Activated T-cell treated with anti-CD3 and anti-CD28 coated beads for 24 hours (primary cell): ENCODE results near the gene ZNF652.
"Not testable (repeated sequence)": the region's sequence is repeated elsewhere in the genome, so short reads cannot be mapped to it uniquely, and the experiment has no call there.

Source experiments
- DNase-seq: peaks from one replicate; pipeline ENCODE4 v3.0.0-alpha.2; 2020; ENCODE audit warnings: low read depth

ZNF652 gene

GRCh38 chr17:49386373-49386772 is 24.3 kb upstream of the ZNF652 start:
- no peak for DNase-seq

DNA sequence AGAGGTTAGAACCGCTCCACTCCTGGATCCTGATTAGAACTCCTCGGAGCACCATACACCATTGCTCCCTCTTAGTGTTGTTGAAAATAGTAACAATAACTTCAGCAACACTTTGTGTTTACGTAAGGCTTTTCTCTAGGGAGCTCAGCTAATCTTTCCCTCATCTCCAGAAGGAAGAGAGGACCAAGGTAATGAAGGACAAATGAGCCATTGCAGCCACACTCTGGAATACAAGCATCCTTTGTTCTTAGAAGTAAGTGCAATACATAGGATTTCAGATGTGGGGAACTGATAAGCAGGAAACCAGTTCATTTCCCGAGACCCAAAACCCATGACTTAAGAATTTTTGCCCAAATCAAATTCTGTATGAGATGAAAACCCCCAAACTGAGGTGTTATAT is 22.9 kb upstream of the ZNF652 start:
- no peak for DNase-seq

DNA sequence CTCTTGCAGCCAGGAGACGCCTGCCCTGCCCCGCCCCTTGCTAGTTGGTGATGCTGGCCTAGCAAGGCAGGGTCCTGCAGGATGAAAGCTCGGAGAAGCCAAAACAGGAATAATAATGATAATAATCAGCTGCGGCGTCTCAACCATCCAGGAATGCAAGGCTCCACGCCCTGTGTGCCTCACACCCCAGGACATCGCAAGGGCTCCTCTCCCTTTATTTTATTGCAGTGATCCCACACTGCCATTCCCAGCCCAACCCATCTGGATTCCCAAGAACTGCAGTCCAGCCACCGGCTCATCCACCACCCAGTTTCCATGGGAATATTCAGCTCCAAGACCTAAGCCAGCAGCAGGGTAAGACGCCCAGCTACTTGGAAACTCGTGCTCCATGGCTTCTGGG is 21.0 kb upstream of the ZNF652 start:
- no peak for DNase-seq

DNA sequence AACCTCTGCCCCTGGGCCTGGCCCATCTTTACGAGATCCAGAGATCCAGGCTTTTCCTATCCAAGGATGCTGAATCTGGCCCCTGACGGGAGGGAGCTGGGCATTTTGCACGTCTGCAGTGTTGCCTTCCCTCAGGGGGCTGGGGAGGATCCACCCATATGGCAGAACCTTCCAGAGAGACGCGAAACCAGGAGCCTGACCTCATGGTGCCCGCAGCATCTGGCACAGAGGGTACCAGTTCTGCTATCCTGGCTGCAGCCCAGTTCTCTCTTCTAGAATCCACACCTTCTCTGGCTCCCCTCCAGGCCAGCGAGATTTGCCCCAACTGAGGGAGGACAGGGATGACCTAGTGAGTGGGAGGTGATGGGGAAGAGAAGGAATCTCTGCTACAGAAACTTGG is 20.5 kb upstream of the ZNF652 start:
- DNase-seq: no peak

DNA sequence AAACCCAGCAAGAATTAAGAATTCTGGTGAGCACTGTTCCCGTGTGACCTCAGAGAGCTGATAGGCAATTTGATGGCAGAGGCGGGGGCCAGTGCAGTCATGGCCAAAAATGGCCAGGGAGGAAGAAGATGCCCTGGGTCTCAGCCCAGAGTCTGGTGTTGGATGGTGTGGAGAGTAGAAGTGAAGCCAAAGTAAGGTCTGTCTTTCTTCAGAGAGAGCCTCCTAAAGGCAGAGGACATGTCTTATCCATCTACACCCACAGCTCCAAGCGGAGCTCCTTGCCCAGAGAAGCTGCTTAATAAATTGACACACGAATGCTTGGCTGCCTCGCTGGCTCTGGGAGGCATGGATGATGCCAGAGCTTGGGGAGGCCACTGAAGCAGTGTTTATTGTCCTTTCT is 19.7 kb upstream of the ZNF652 start:
- no peak for DNase-seq

GRCh38 chr17:49381033-49381432 is 19.0 kb upstream of the ZNF652 start:
- no peak for DNase-seq

GRCh38 chr17:49379926-49380325 is 17.9 kb upstream of the ZNF652 start:
- no peak for DNase-seq

DNA sequence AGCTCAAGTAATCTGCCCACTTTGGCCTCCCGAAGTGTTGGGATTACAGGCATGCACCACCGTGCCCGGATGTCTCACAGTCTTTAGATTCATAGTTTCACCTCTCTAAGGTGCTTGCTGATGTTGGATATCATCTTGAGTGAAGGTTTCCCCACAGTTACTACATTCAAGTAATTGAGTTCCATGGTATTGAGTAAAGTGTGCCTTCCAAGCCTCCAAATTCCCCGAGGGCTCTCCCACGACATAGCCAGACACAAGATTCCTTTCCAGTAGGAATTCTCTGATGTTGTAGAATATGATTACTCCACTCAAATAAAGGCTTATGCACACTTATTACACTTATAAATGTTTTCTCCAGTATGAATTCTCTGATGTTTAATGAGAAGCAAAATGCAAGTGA is 16.3 kb upstream of the ZNF652 start:
- no peak for DNase-seq

DNA sequence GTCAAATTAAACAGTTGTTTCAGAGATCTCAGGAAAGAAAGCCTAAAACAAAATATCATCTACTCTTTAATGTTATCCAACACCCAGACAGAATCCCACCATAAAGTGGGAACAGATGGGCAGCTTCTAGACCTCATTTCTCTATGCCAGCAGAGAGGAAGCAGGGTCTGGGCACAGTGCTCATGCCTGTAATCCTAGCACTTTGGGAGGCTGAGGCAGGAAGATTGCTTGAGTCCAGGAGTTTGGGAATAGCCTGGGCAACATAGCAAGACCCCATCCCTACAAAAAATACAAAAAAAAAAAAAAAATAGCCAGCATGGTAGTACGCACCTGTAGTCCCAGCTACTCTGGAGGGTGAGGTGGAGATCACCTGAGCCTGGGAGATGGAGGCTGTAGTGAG is 13.5 kb upstream of the ZNF652 start:
- DNase-seq: no peak

GRCh38 chr17:49373115-49373514 is 11.1 kb upstream of the ZNF652 start:
- DNase-seq: no peak

DNA sequence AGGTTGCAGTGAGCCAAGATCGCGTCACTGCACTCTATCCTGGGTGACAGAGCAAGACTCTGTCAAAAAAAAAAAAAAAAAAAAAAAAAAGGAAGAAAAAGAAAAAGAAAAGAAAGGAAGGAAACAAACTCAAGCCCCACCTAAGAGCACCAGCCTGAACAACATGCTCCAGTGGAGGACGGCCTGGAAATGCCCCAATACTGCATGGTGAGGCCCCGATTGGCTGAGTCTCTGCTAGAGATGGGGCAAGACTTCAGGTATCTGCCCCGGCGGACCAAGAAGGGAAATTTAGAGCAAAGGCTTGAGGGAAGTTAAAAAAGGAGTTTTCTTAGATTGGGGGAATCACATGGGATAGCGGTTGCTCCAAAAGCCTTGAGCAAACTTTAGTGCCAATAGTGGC is 10.4 kb upstream of the ZNF652 start:
- DNase-seq: no peak

DNA sequence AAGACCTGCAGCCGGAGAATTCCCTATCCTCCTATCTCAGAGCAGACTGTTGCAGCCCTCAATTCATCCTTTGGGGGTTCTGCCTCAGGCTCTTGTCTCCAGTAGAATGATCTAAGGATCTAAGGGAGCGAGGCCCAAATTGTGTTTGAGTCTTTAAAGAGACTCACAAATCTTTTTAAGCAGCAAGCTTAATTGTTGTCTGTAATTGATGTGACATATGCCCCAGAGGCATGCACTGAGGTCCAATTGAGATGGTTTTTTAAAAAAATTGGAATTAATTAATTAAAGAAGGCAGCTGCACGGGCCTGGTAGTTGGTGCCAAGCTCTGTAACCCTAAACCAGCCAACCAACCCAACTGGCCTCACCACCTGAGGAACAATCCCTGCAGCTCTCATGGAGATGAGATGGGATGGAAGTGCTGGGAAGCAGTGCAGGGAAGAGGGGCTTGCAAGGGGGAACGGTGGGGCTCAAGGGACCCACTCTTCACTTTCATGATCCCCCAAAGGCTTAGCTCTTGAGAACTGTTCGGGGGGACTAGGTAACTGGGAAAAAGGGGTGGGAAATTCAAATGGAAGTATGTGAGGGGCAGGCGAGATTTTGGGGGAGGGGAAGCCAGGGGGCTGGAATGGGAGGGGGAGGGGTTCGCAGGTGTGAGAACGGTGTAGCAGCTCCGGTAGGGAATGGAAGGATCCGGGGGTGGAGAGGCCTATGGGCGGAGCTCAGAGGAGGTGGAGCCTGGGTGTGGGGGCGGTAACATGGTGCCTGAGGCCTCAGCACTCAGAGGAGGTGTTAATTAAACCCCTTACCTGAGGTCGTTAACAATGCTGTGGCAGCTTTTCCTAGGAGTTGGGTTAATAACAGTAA is 9.2 kb upstream of the ZNF652 start:
- DNase-seq: no peak

DNA sequence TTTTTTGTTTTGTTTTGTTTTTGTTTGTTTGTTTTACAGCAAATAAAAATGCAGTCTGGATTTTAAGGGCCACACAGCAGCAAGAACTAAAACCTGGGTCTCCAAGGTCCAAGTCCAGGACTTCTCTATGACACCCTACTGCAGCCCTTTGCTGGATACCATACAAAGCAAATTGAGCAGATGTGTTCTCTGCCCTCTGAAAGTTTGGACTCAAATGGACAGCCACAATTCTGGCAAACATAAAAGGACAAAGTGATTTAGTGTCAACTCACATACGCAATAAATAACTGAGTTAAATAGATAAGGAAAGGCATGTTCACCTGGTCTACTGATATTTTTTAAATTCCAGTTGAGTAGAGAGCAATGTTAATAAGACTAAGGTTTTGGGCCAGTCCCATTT is 7.7 kb upstream of the ZNF652 start:
- no peak for DNase-seq

GRCh38 chr17:49369089-49369488 is 7.0 kb upstream of the ZNF652 start:
- DNase-seq: no peak

- no peak for DNase-seq
These were observed 3.6 kb upstream of the ZNF652 start for GRCh38 chr17:49365667-49366066.

GRCh38 chr17:49365126-49365525 is 3.1 kb upstream of the ZNF652 start:
- not testable (repeated sequence) for DNase-seq

DNA sequence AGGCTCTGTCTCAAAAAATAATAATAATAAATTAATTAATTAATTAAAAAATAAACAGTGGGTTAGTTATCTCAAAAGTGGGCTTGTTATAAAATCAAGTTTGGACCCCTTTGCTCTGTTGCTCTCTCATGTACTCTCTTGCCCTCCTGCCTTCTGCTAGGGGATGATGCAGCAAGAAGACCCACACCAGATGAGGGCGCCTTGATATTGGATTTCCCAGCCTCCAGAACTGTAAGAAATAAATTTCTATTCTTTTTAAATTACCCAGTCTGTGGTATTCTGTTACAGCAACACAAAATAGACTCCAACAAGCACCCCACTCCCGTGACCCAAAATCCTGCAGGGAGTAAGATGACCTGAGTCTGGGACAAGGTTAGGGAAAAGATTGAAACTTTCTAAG is 2.1 kb upstream of the ZNF652 start:
- DNase-seq: no peak

- no peak for DNase-seq
These were observed 1.2 kb upstream of the ZNF652 start for GRCh38 chr17:49363251-49363650.

GRCh38 chr17:49362723-49363117 is 670 bp upstream of the ZNF652 start:
- DNase-seq: no peak

DNA sequence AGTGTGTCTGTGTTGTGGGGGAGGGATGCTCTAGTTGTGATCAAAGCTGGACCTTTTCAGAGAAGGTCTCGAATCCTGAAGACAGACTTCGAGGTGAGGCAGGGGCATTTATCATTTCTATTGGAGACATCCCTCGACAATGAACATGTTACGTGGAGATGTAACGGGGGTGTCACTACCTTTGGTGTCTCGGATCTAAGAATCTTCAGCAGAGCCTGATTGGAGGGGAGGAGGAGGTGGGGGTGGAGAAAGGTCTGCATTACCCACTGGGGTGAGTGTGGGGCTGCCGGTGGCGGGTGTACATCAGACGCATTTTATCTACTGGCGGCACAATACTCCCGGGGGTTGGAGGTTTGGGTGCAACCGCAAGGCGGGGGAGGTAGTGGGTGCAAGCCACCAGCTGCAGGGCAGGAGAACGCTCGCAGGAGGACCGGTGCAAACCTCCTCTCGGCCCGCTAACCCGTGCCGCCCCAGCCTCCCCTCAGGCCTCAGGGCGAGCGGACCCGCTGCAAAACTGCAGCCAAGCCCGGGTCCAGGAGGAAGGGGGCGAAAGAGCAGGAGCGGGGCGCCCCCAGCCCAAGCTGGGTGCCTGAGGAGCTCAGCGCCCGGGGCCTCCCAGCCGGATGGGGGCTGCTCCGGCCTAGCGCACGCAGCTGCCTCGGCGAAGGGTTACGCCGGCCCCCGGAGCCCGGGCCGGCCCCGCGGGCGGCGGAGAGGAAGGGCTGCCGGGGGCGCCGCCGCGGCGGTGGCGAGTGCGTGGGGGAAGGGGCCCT is 735 bp downstream of the ZNF652 start:
- peak; percentile 59 for DNase-seq

DNA sequence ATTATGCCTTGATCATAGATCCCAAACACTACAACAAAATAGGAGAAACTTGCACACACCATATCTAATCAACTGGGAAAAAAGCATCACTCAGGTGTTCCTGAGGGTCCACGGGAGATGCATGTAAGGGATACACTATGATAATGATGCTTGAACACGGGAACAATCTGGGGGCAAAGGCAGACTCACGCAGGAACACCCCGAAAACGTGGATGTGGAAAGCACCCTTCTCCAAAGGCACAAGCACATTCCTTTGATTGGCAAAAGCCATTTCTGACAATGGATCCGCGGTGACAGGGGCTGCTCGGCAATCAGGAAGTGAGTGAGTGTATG is 1.3 kb downstream of the ZNF652 start:
- no peak for DNase-seq

GRCh38 chr17:49359990-49360795 is 1.9 kb downstream of the ZNF652 start:
- DNase-seq: no peak
